Mucosa of rectum (tissue), 2 donors: ENCODE results near the gene FAT4.
A peak's percentile ranks its signal among the peaks of the same experiment; 100 is the strongest.

ENCODE experiments used
- H3K27ac ChIP-seq, 2 donors: one replicate each; pipeline ENCODE4 v1.7.0; 2013; ENCODE audit warnings: inconsistent platforms in 2 of 2, low read depth in 2 of 2, low read length in 2 of 2
- H3K27me3 ChIP-seq, 2 donors: one replicate each; pipeline ENCODE4 v1.7.0; 2013; ENCODE audit warnings: low read length in 2 of 2; ENCODE audit not compliant: control insufficient read depth in 2 of 2, insufficient read depth in 2 of 2
- H3K36me3 ChIP-seq, 2 donors: one replicate each; pipeline ENCODE4 v1.7.0; 2013; ENCODE audit warnings: low read length in 2 of 2; ENCODE audit not compliant: control insufficient read depth in 2 of 2, insufficient read depth in 2 of 2
- H3K4me1 ChIP-seq, 2 donors: one replicate each; pipeline ENCODE4 v1.7.0; 2013; ENCODE audit warnings: low read length in 2 of 2, mild to moderate bottlenecking in 1 of 2; ENCODE audit not compliant: control insufficient read depth in 2 of 2, insufficient read depth in 2 of 2
- H3K4me3 ChIP-seq, 2 donors: one replicate each; pipeline ENCODE4 v1.7.0; 2013; ENCODE audit warnings: low read length in 2 of 2
- H3K9ac ChIP-seq, 2 donors: one replicate each; pipeline ENCODE4 v1.7.0; 2013; ENCODE audit warnings: low read length in 2 of 2, low read depth in 1 of 2, mild to moderate bottlenecking in 1 of 2
- H3K9me3 ChIP-seq, 2 donors: one replicate each; pipeline ENCODE4 v1.7.0; 2013; ENCODE audit warnings: low read length in 2 of 2; ENCODE audit not compliant: control insufficient read depth in 2 of 2
- donor health status: healthy.
- donor health status: Normal muscosa, but diverticular disease.

The FAT4 gene

DNA sequence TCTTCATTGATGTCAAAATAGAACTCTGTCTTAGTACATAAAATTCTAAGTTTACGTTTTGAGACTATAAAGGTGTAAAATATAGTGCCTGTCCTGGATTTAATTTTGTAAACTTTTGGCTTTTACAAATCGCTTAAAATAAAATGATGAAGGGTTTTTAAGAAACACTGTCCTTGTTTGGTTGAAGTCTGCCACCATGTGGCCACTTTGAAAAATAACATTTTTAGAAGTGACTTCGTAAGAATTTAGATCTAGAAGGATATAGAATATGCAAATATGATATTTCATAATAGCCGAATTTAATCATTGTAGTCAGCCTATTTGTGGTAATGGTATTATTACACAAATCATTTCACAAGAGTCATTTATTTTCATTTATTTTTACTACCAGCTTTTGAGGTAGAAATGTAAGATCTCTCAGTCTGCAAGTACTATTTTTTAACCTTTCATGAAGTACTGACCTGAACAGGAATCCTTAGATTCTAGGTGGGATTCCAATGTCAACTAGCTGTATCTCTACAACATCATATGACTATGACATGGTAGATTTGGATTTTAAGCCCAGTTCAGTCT is 31.0 kb upstream of the FAT4 start:
- no peaks in the 10 kb centered on the region for H3K27me3 ChIP-seq
- no peak overlapping the region for H3K4me3 ChIP-seq
- no peaks in the 10 kb centered on the region for H3K36me3 ChIP-seq
- H3K27ac ChIP-seq = no peak overlapping the region
- no peaks in the 10 kb centered on the region for H3K9me3 ChIP-seq
- H3K4me1 ChIP-seq = no peaks in the 10 kb centered on the region
- no peak overlapping the region for H3K9ac ChIP-seq

DNA sequence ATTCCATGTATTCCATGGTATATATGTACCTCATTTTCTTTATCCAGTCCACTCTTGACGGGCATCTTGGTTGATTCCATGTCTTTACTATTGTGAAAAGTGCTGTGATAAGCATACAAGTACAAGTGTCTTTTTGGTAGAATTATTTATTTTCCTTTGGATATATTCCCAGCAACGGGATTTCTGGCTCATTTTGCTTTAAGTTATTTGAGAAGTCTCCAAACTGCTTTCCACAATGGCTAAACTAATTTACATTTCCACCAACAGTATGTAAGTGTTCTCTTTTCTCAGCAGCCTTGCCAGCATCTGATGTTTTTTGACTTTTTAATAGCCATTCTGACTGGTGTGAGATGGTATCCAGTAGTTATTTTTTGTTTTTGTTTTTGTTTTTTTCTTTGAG is 17.6 kb upstream of the FAT4 start:
- H3K9me3 ChIP-seq = no peaks in the 10 kb centered on the region
- no peak overlapping the region for H3K9ac ChIP-seq
- H3K4me1 ChIP-seq = no peaks in the 10 kb centered on the region
- no peak overlapping the region for H3K27ac ChIP-seq
- H3K27me3 ChIP-seq = no peaks in the 10 kb centered on the region
- no peaks in the 10 kb centered on the region for H3K36me3 ChIP-seq
- H3K4me3 ChIP-seq = no peak overlapping the region

DNA sequence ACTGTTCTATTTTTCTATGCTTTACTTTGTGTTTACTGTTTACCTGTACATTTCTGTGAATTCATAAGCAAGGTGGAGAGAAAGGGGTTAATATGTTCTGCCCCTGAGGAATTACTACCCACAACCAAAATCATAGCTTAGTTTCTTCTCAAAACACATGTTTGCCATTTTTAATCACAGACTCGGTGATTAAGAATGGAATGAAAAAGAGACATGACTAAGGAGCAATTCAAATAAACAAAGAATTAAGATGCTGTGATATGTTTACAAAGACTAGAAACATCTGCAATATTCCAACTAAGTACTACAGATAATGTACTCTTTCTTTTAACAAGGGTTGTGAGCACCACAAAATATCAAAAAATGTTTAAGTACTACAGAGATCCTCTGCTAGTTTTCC is 11.7 kb upstream of the FAT4 start:
- no peaks in the 10 kb centered on the region for H3K36me3 ChIP-seq
- H3K9ac ChIP-seq = no peak overlapping the region
- H3K9me3 ChIP-seq = no peaks in the 10 kb centered on the region
- no peak overlapping the region for H3K27ac ChIP-seq
- H3K27me3 ChIP-seq = no peaks in the 10 kb centered on the region
- H3K4me1 ChIP-seq = no peaks in the 10 kb centered on the region
- no peak overlapping the region for H3K4me3 ChIP-seq

DNA sequence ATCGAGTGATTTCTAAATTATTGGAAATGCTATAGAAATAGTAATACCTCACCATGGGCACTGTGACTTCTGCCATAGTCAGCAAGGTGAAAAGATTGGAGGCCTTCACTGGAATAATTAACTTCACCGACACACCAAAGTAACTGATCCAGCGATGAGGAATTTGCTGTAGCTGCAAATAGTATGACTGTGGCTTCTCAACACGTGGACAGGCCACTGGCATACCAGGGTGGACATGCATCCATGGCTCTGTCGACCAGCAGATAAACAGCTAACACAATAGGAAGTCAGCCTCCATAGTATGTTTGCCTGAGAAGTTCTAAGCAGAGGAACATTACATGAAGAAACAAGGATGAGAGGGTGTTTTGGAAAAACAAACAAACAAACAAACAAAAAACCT is 10.9 kb upstream of the FAT4 start:
- H3K27me3 ChIP-seq = no peaks in the 10 kb centered on the region
- H3K27ac ChIP-seq = no peak overlapping the region
- no peak overlapping the region for H3K4me3 ChIP-seq
- H3K9me3 ChIP-seq = no peaks in the 10 kb centered on the region
- no peaks in the 10 kb centered on the region for H3K36me3 ChIP-seq
- H3K9ac ChIP-seq = no peak overlapping the region
- H3K4me1 ChIP-seq = no peaks in the 10 kb centered on the region

DNA sequence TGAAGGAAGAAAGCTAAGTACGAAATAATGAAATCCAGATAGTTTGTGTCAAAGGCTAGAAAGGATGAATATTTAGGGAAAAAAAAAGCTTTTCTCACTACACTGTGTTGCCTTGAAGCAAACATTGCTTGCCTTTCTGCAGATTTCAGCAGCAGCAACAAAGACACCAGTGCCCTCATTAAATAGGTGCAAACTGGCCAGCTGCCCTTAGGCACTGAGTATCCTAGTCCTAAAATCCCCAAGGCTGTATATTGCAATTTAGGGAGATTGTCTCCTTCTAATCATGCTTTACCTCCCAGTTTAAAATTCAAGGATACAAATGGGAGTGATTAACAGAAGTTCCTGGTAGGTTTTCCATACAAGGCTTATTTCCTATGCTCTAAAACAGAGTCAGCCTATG is 8.6 kb upstream of the FAT4 start:
- H3K9me3 ChIP-seq = no peaks in the 10 kb centered on the region
- no peaks in the 10 kb centered on the region for H3K36me3 ChIP-seq
- H3K27me3 ChIP-seq = no peaks in the 10 kb centered on the region
- H3K4me3 ChIP-seq = no peak overlapping the region
- H3K4me1 ChIP-seq = no peaks in the 10 kb centered on the region
- no peak overlapping the region for H3K9ac ChIP-seq
- no peak overlapping the region for H3K27ac ChIP-seq

DNA sequence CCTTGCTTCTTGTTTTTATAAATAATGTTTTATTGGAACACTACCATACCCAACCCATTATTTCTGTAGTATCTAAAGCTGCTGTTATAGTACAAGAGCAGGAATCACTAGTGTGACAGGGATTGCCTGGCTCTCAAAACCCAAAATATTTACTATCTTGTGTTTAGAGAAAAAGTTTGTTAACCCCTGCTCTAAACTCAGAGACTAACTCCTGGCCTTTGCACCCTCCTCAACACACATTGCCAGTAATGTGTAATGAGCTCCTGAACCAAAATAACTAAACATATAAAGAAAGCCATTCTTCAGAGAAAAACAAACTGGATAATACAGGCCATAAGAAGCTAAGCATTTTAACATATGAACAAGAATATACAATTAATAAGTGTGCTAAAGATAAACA is 8.2 kb upstream of the FAT4 start:
- no peaks in the 10 kb centered on the region for H3K27me3 ChIP-seq
- H3K4me3 ChIP-seq = no peak overlapping the region
- no peaks in the 10 kb centered on the region for H3K36me3 ChIP-seq
- no peaks in the 10 kb centered on the region for H3K9me3 ChIP-seq
- no peaks in the 10 kb centered on the region for H3K4me1 ChIP-seq
- H3K27ac ChIP-seq = no peak overlapping the region
- H3K9ac ChIP-seq = no peak overlapping the region

DNA sequence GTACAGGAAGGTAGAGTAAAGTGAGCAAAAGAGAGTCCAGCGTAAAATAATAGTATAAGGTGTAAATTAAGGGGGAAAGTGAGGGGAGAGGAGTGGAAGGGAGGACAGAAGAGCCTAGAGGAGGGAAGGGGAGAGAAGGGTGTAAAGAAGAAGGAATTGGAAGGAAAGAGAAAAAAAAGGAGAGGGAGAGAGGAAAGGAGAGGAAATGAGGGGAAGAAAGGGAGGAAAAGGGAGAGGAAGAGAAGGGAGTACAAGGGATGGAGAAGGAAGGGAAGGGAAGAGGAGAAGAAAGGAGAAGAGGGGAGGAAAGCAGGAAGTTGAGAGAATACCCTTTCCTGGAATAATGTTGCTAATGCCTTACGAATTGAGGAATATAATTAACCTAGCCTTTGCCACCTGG is 3.3 kb upstream of the FAT4 start:
- Histone ChIP-seq H3K9ac (no peak overlapping the region), H3K36me3 (no peaks in the 10 kb centered on the region), H3K4me1 (peaks cover 4 to 8% of the 10 kb centered on the region in 2 donors), H3K27ac (no peak overlapping the region), H3K27me3 (peaks cover 6 to 15% of the 10 kb centered on the region in 2 donors), H3K9me3 (no peaks in the 10 kb centered on the region), H3K4me3 (no peak overlapping the region)

DNA sequence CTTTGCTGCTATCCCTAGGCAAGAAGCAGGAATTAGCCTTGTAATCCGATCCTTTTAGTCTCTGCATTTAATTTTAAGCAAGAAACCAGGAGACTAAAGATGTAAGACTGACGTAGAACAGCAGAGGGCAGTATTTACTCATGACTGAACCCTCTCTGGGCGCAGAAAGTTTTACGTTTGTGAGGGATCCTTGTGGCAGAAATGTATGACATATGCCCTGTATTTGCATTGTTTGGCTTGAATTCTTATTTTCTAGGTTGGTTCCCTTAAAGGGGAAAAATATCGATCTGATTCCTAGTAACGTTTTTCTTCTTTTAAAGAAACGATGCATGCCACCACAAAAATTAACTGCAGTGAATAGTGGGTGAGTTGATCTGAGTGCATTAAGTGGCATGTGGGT is 1.3 kb upstream of the FAT4 start:
- H3K4me1 ChIP-seq = peaks cover 4 to 8% of the 10 kb centered on the region in 2 donors
- no peaks in the 10 kb centered on the region for H3K9me3 ChIP-seq
- no peaks in the 10 kb centered on the region for H3K36me3 ChIP-seq
- peaks cover 11 to 21% of the 10 kb centered on the region in 2 donors for H3K27me3 ChIP-seq
- no peak overlapping the region for H3K27ac ChIP-seq
- H3K9ac ChIP-seq = no peak overlapping the region
- no peak overlapping the region for H3K4me3 ChIP-seq

DNA sequence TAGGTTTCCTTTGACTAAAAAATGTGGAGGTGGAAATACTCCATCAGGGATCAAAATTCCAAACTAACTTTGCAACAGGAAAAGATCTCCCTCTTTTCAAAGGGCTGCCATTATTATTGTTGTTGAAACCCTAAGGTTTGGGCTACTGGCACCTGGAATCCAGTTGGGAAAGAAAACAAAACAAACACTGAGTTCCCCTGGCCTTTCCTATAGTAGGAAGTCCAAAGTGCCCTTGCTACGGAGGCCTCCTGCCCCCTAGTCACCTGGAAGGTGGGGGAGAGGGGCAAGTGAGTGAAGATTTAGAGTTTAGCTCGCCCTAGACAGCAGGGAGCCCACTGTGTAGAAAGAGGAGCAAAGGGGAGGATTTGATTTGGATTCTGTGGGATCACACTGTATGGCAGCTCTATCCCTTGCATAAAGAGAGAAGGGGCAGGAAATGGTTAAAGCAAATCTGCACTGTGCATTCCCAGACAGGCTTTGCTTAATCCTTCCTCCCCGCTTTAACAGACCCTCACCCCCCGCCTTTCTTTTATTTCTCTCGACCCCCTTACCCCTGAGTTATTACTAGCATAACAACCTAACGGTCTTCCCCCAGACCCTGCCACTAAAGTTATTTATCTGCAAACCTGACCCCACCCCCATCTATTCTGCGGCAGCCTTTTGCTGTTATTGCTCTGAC is 627 bp upstream of the FAT4 start:
- Histone ChIP-seq H3K27me3 (peaks cover 11 to 21% of the 10 kb centered on the region in 2 donors), H3K4me3 (peak overlapping the region; percentile 37 to 72), H3K9ac (no peak overlapping the region), H3K4me1 (peaks cover 4 to 8% of the 10 kb centered on the region in 2 donors), H3K9me3 (no peaks in the 10 kb centered on the region), H3K36me3 (no peaks in the 10 kb centered on the region), H3K27ac (peak overlapping the region in 1 of 2 donors; percentile 12)

DNA sequence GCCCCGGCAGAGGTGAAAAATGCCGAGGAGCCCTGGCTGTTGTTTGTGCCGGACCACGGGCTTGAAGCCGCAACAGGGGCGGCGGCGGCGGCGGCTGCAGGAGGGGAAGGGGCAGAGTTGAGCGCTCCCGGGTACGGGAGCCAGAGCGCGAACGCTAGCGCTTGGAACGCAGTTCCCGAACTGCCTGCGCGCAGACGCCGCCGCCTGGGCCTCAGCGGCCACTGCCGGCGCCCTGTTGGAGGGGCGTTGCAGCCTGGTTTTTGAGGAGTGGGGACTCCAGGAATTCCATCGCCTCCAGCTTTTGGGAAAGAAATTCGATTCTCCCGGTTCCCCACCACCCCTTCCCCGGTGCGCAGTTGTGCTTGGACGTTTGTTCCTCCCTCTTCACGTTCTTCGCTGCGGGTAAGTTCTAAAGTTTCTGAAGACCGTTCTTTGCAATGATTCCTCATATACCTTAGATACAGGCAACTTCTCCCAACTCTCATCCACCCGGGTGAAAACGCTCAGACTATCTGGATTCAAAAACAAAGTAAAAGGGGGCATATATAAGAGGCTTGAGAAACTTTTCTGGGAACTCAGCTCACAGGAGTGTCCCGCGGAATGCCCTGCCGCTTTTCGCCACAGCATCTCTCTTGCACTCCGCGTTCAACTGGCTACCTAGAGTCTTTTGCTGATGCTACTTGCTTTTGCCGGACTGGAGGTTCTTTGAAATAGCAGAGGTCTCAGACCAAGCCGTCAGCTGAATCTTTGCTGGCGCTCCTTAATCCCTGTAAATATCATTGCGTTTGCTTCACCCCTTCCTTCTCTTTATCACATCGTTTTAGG is 1.0 kb downstream of the FAT4 start:
- Histone ChIP-seq H3K27ac (peak overlapping the region; percentile 78 to 79), H3K4me1 (peaks cover 4 to 8% of the 10 kb centered on the region in 2 donors), H3K27me3 (peaks cover 11 to 21% of the 10 kb centered on the region in 2 donors), H3K36me3 (no peaks in the 10 kb centered on the region), H3K4me3 (peak overlapping the region; percentile 72 to 79), H3K9me3 (no peaks in the 10 kb centered on the region), H3K9ac (peak overlapping the region in 1 of 2 donors; percentile 74)
